Dendritic cell treated with granulocyte-macrophage colony-stimulating factor and Interleukin-4, amounts not matched to agents 40 ng/mL and 50 ng/mL, for 4 days (primary cell): ENCODE results near the gene C10orf53.
"Not testable (repeated sequence)": the region's sequence is repeated elsewhere in the genome, so short reads cannot be mapped to it uniquely, and the experiment has no call there.

Experiments
- H3K27ac Mint-ChIP-seq: one replicate; pipeline ENCODE4 v1.8.0; 2022; ENCODE audit warnings: mild to moderate bottlenecking, mixed read lengths
- H3K27me3 Mint-ChIP-seq: one replicate; pipeline ENCODE4 v1.8.0; 2022; ENCODE audit warnings: mild to moderate bottlenecking, mixed read lengths
- H3K36me3 Mint-ChIP-seq: one replicate; pipeline ENCODE4 v1.8.0; 2022; ENCODE audit warnings: low read depth, mixed read lengths
- H3K4me1 Mint-ChIP-seq: one replicate; pipeline ENCODE4 v1.8.0; 2022; ENCODE audit warnings: low read depth, mixed read lengths
- H3K4me3 Mint-ChIP-seq: one replicate; pipeline ENCODE4 v1.8.0; 2022; ENCODE audit warnings: mild to moderate bottlenecking, moderate library complexity, mixed read lengths
- H3K9me3 Mint-ChIP-seq: one replicate; pipeline ENCODE4 v1.8.0; 2022; ENCODE audit warnings: mixed read lengths
- intact Hi-C: fragments of 100-400 bp; cut with micrococcal nuclease; formaldehyde crosslinking; loops from one replicate; pipeline ENCODE4 v1.15.0; 2022

Gene C10orf53

DNA sequence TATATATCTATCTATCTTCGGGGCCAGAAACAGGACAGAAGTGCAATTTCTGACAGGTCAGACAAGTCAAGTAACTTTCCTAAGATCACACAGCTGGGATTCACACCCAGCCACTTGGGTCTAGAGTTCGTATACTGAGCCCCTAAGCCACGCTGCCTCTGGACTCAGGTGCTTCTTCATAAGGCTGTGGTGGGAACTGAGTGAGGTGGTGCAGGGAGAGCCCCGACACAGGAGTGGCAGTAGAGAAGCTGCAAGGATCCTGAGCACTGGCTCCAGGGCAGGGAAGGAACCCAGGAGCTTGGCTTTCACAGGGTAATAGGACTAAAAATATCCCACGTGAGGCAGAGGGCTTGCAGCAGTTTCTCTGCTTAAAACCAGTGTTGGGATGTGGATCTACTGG, 33.8 kb downstream of the C10orf53 start:
- no peaks in the 10 kb centered on the region for H3K36me3 Mint-ChIP-seq
- peaks cover 6% of the 10 kb centered on the region for H3K27me3 Mint-ChIP-seq

DNA sequence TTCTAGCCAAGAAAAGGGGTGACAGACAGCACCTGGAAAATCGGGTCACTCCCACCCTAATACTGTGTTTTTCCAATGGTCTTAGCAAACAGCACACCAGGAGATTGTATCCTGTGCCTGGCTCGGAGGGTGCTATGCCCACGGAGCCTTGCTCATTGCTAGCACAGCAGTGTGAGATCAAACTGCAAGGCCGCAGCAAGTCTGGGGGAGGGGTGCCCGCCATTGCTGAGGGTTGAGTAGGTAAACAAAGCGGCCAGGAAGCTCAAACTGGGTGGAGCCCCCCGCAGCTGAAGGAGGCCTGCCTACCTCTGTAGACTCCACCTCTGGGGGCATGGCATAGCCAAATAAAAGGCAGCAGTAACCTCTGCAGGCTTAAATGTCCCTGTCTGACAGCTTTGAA, 35.7 kb downstream of the C10orf53 start:
- H3K36me3 Mint-ChIP-seq, H3K4me1 Mint-ChIP-seq, H3K27ac Mint-ChIP-seq, intact Hi-C loops, H3K27me3 Mint-ChIP-seq, H3K4me3 Mint-ChIP-seq: not testable (repeated sequence)
- peaks cover 17% of the 10 kb centered on the region for H3K9me3 Mint-ChIP-seq

More for the DNA sequence above, 33.8 kb downstream of the C10orf53 start:
- Mint-ChIP-seq H3K4me3 (no peak overlapping the region), H3K27ac (no peak overlapping the region), H3K9me3 (peaks cover 17% of the 10 kb centered on the region), H3K4me1 (no peaks in the 10 kb centered on the region)
- intact Hi-C loops, result no loop called here

DNA sequence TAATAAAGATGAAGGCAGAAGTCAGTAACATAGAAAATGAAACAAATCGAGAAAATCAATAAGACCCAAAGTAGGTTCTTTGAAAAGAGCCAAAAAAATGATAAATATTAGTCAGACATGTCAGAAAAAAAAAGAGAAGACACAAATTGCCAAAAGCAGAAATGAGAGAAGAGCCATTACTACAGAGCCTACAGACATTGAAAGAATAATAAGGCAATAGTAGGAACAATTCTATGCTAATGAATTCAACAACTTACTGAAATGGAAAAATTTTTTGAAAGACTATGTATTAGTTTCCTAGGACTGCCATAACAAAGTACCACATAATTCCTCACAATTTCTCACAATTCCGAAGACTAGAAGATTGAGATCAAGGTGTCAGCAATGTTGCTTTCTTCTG, 47.1 kb downstream of the C10orf53 start:
- no peaks in the 10 kb centered on the region for H3K36me3 Mint-ChIP-seq
- no peak overlapping the region for H3K27ac Mint-ChIP-seq
- H3K4me1 Mint-ChIP-seq, result no peaks in the 10 kb centered on the region
- intact Hi-C loops, result no loop called here
- H3K4me3 Mint-ChIP-seq, result no peak overlapping the region
- H3K9me3 Mint-ChIP-seq, result peaks cover 15% of the 10 kb centered on the region
- no peaks in the 10 kb centered on the region for H3K27me3 Mint-ChIP-seq

DNA sequence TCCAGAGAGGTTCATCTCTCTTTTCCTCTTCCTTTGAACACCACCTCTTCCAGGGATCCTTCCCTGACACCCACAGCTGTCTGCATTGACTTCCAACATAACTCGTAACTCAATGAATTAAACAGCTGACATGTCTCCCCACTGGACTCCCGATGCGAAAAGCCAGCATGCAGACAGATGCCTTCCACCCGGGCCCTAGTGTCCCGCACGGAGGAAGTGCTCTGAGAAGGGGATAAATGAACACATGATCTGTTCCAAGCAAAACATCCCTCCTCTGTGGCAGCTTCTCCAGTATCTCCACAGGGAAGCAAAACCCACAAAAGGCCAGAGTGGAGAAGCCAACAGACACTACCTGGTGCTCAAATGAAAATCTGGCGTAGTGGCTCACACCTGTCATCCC, 54.4 kb downstream of the C10orf53 start:
- Mint-ChIP-seq H3K27ac (no peak overlapping the region), H3K4me3 (no peak overlapping the region), H3K9me3 (no peaks in the 10 kb centered on the region), H3K36me3 (no peaks in the 10 kb centered on the region), H3K27me3 (no peaks in the 10 kb centered on the region), H3K4me1 (peaks cover 6% of the 10 kb centered on the region)
- intact Hi-C loops, result no loop called here

DNA sequence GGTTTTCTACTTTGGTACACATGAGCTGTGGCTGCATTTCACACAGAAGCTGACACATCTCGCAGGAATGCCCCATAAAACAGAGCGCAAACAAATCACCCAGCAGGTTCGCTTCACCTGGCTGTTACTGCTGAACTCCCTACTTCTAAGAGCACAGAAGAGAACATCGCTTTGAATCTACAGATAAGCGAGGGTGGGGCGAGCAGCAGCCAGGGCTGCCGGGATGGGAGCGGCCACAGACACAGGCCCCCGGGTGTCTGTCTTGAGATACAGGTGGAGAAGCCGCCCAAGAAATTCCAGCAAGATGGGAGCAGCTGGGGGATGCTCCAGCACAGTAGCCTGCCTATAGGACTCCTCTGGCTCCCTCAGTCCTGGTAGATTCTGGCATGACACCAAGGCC, 55.2 kb downstream of the C10orf53 start:
- peaks cover 6% of the 10 kb centered on the region for H3K4me1 Mint-ChIP-seq
- H3K36me3 Mint-ChIP-seq, result no peaks in the 10 kb centered on the region
- no peaks in the 10 kb centered on the region for H3K9me3 Mint-ChIP-seq
- intact Hi-C loops, result no loop called here
- no peak overlapping the region for H3K4me3 Mint-ChIP-seq
- no peak overlapping the region for H3K27ac Mint-ChIP-seq
- H3K27me3 Mint-ChIP-seq, result no peaks in the 10 kb centered on the region

DNA sequence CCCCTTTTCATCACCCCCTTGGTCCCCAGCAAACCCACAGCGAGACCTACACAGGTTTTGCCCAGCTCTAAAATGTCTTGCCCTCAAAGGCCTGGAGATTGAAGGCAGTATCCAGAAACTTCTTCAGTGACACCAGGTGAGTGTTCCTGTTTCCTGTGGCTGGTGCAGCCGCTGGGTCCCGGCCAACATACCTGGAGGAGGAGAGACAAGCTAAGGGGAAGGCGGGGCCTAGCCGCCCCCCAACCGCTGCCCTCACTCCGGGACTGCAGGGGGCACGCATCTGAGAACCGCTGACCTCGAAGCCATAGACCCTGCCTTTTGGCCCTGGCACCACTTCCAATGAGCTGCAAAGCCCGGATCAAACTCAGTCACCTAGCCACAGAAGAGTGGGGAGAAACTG, 55.7 kb downstream of the C10orf53 start:
- Mint-ChIP-seq H3K27me3 (no peaks in the 10 kb centered on the region), H3K9me3 (no peaks in the 10 kb centered on the region), H3K27ac (no peak overlapping the region), H3K4me3 (no peak overlapping the region), H3K4me1 (peaks cover 6% of the 10 kb centered on the region), H3K36me3 (no peaks in the 10 kb centered on the region)
- intact Hi-C loops, result no loop called here

DNA sequence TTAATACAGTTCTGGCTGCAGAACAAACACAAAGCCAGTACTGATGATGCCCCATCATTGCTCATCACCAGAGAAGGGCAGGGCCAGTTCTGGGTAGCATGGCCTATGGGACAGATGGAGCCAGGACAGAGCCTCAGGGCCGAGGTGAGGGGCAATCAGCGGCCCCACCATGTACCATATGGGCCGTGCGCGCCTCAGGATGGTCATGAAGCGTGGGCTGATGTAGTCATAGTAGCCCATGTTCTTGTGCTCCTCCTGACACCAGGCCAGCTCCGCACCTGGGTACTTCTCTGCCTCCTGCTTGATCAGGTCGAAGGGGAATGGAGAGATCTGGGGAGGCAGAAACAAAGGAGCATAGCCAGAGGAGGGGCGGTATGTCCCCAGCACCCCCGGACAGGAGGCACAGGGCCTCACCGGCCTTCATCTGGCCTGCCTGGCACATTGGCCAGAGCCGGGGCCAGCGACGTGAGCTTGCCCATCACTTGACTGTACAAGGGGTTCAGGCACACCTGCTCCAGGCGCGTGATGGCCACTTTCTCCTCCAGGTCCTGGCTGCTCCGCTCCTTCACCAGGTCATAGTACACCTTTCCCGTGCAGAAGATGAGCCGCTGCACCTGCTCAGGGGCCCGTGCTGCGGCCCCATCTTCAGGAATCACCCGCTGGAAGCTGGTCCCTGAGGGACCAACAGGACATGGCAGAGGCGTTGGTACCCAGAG, 56.6 kb downstream of the C10orf53 start:
- no peaks in the 10 kb centered on the region for H3K36me3 Mint-ChIP-seq
- no peaks in the 10 kb centered on the region for H3K9me3 Mint-ChIP-seq
- no peaks in the 10 kb centered on the region for H3K27me3 Mint-ChIP-seq
- H3K27ac Mint-ChIP-seq, result no peak overlapping the region
- no peak overlapping the region for H3K4me3 Mint-ChIP-seq
- intact Hi-C loops, result no loop called here
- peaks cover 6% of the 10 kb centered on the region for H3K4me1 Mint-ChIP-seq

DNA sequence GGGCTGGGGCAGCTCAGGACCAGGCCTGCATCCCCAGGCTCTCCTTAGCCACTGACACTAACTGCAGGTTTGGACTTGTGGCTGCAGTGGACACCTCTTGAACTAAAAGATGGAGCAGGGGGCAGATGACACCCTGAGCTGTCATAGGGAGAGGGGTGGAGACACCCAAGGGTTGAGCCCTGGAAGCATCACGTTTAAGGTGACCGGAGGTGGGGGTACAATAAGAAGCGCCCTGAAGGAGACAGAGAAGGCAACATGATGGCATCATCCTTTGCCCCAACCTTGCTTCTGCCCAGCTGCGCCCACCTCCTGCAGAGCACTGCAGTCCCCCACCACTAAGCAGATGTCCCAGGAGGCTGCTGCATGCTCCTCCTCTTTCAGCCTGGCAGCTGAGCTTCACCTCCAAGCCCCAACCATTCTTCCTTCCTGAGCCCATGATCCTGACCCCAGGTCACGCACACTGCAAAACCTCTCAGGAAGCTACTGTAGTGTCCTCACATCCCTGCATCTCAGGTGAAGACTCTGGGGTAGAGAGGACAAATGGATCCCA, 57.2 kb downstream of the C10orf53 start:
- Mint-ChIP-seq H3K9me3 (no peaks in the 10 kb centered on the region), H3K27me3 (no peaks in the 10 kb centered on the region), H3K4me3 (no peak overlapping the region), H3K4me1 (peaks cover 6% of the 10 kb centered on the region), H3K36me3 (no peaks in the 10 kb centered on the region), H3K27ac (no peak overlapping the region)
- intact Hi-C loops, result no loop called here

DNA sequence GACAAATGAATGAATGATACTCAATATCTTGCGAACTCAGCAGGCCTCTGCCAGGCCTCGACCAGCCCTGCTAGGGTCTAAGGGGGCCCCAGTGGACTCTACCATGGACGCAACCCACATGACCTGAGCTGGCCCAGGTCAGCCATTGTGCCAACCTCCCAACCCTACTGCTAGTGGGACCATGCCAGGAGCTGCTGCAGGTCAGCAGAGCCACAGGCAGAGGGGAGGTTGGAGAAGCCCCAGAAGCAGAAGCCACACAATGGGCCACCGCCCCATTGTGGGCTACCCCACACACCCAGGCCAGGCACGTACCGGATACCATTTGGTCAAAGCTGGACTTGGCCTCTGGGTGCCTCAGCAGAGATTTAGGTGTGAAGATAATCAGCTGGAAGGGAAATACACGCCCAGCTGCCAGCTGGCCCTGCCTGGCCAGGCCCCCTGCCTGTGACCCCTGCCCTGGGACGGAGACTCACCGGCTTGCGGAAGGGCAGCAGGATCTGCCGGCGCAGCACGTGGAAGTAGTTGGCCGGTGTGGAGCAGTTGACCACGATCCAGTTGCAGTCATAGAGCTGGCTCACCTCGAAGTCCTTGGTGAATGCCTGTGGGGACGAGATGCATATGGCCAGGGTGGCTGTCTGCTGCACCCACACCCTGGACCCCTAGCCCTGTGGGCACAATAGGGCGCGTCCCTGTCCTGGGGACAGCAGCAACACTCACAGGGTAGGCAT, 58.2 kb downstream of the C10orf53 start:
- H3K4me3 Mint-ChIP-seq, result no peak overlapping the region
- H3K4me1 Mint-ChIP-seq, result peaks cover 6% of the 10 kb centered on the region
- H3K27me3 Mint-ChIP-seq, result no peaks in the 10 kb centered on the region
- H3K36me3 Mint-ChIP-seq, result no peaks in the 10 kb centered on the region
- intact Hi-C loops, result no loop called here
- H3K27ac Mint-ChIP-seq, result no peak overlapping the region
- no peaks in the 10 kb centered on the region for H3K9me3 Mint-ChIP-seq

DNA sequence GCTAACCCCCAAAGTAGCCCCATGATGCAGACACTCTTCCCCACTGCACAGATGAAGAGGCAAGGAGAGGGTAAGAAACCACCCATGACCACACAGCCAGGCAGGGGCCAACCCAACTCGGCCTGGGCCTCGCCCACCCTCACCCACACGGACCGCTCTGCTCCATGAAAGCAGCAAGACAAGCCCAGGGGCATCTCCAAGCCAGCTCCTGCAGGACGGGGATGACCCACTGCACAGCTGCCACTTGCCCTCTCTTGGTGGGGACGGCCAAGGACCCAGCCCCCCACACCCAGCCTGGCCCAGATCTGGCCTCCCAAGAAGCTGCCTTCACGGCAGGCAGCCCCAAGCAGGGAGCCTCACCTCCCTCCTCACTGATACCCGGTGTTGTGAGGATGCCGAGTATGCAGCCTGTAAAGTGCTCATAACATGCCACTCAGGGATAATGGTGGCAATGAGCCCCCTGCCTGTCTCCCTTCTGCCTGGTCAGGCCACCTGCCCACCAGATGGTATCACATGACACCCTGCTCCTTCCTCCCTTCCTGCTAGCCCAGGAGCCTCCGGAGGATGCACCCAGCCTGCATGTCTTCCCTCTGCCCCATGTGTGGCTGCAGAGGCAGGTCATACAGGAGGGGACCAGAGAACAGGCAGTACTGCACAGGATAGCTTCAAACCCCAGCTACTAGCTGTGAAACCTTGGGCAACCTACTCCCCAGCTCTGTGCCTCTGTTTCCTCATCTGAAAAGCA, 59.3 kb downstream of the C10orf53 start:
- H3K27me3 Mint-ChIP-seq, result no peaks in the 10 kb centered on the region
- intact Hi-C loops, result no loop called here
- no peaks in the 10 kb centered on the region for H3K36me3 Mint-ChIP-seq
- H3K27ac Mint-ChIP-seq, result no peak overlapping the region
- H3K4me3 Mint-ChIP-seq, result no peak overlapping the region
- no peaks in the 10 kb centered on the region for H3K4me1 Mint-ChIP-seq
- H3K9me3 Mint-ChIP-seq, result no peaks in the 10 kb centered on the region

DNA sequence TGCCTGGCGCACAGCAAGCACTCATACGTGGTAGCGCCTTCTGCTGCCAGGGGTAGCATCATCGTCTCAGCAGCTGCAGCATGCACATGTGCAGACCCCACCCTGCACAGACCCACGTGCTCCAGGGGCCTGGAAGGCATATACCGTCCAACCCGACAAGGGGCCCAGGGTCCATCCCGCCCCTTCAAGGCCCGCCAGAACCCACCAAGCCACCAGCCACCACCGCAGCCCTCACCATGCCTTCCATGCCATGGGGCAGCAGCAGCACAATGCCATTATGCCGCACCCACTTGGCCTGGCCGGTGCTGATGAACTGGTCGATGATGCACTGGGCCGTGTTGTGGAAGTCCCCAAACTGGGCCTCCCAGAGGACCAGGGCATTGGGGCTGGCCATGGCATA, 60.0 kb downstream of the C10orf53 start:
- Mint-ChIP-seq H3K27ac (no peak overlapping the region), H3K27me3 (no peaks in the 10 kb centered on the region), H3K36me3 (no peaks in the 10 kb centered on the region), H3K9me3 (no peaks in the 10 kb centered on the region), H3K4me3 (no peak overlapping the region), H3K4me1 (no peaks in the 10 kb centered on the region)
- intact Hi-C loops, result no loop called here

DNA sequence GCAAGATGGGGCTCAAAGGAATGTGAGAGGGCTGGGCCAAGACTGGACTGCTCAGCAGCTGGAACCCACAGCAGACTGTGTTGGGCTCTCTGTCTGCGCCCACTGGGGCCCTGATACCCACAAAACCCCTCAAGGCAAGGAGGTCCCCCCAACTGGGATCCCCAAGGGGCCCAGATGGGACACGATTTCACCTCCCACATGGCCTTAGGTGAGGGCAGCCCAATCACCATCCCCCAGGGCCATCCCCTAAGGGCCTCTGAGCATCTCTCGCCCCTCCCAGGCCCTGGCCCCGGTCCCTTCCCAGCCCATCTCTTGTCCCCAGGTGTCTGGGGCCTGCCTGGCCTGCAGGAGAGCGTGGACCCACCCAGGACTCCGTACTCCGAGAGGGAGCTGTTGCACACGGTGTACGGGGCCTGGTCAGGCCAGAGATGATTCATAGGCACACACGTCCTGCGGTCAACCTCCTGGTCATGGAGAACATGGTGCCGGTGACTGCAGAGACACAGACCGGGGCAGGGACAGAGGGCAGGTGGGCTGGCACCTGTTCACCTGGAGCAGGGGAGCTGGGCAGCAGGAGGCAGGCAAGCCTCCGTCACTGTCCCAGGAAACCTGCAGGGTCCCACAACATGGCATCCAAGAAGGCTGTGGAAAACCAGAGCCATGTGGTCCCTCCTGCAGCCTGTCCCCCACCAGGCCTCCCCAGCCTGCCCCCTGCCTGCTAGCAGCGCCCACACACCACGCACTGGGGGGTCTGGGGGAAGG, 61.1 kb downstream of the C10orf53 start:
- no peaks in the 10 kb centered on the region for H3K9me3 Mint-ChIP-seq
- no peaks in the 10 kb centered on the region for H3K27me3 Mint-ChIP-seq
- no peaks in the 10 kb centered on the region for H3K4me1 Mint-ChIP-seq
- no peak overlapping the region for H3K4me3 Mint-ChIP-seq
- H3K36me3 Mint-ChIP-seq, result no peaks in the 10 kb centered on the region
- no peak overlapping the region for H3K27ac Mint-ChIP-seq
- intact Hi-C loops, result no loop called here

DNA sequence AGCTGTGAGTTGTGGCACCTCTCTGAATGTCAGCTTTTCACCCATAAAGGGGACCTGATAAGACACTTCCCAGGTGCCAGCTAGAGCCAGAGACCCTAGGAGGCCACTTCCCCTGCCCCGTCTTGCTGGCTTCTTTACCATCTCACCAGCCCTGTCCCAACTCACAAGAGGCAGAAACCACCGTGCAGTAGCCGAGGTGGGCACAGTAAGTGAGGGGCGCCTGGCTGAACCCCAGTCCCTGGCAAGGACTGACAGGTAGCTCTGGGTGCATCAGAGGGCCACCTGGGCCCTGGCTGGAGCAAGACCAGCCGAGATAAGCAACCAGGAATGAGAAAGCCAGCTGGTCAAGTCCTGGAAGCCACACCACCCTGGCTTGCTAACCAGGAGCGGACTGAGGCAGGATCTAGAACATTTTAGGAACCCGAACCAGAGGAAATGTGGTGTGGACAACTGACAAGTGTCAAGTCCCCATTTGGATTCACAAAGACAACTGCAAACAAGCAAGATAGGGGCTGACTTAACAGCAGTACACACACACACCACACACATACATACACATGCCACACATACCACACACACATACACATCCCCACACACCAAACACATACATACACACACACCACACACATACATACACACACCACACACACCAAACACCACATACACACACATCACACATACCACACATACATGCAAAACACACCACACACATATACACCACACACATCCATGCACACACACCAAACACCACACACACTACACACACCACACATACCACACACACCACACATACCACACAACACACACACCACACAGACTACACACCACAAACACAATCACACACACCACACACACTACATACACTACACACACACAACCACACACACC, 61.9 kb downstream of the C10orf53 start:
- no peaks in the 10 kb centered on the region for H3K36me3 Mint-ChIP-seq
- no peak overlapping the region for H3K4me3 Mint-ChIP-seq
- H3K27me3 Mint-ChIP-seq, result no peaks in the 10 kb centered on the region
- intact Hi-C loops, result no loop called here
- no peaks in the 10 kb centered on the region for H3K4me1 Mint-ChIP-seq
- no peak overlapping the region for H3K27ac Mint-ChIP-seq
- no peaks in the 10 kb centered on the region for H3K9me3 Mint-ChIP-seq
